ENCODE measurements around the gene IL4I1.
A peak's percentile ranks its signal among the peaks of the same experiment; 100 is the strongest.

The IL4I1 gene

DNA sequence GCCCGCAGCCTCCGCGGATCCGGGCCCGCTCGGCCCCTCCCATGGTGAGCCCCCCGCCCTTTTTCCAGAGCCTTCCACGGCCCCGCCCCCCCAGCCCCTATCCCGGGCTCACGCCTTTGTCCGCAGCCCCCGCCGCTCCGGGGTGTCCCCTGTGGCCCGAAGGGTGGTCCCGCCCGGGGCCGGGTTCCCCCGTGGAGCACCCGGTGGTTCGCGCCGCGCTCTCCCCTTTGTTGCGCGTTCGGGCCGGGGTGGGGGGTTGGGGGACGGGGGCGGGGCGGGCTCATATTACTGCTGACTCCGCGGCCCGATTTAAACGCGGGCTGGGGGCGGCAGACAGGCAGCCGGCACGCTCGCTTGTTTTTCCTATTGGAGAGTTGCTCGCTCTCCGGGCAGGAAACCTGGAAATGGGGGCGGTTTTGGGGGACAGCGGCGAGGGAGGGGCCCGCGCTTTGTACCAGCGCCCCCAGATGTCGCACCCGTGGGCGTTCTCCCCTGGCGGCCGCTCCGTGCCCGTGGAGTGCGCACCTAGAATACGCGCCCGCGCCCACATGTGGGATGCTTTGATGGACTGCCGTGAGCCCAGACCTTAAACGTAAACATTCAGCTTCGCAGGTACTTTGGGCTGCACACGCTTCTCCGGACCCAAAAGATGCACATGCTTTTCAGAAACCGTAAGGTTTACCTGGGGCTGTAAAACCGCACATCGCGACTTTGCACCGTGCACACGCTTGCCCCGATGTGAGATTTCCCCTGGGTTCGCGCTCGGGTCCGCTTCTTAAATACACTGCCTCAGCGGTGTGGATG is 45.0 kb downstream of the IL4I1 start:
- peak; percentile 68 for DNase-seq (ENCODE audit: low spot score)

- peak; percentile 98 for DNase-seq (ENCODE audit: low spot score)
These were observed 46.0 kb downstream of the IL4I1 start, which contains the start of gene PTOV1 for GRCh38 chr19:49850487-49851342. Gene PTOV1 (plus strand): TSS chr19:49851159.

DNA sequence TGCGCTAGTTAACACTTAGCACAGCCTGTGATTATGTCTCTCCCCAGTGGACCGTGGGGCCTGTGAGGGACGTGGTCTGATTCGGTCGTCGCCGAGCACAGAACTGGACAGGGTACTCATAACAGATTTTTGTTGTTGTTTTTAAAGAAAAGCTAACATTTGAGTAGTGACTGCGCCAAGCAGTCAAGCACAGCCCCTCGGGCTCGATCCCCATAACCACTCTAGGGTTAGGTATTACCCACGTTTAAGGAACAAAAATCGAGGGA is 46.5 kb downstream of the IL4I1 start:
- DNase-seq (ENCODE audit: low spot score), result no peak

DNA sequence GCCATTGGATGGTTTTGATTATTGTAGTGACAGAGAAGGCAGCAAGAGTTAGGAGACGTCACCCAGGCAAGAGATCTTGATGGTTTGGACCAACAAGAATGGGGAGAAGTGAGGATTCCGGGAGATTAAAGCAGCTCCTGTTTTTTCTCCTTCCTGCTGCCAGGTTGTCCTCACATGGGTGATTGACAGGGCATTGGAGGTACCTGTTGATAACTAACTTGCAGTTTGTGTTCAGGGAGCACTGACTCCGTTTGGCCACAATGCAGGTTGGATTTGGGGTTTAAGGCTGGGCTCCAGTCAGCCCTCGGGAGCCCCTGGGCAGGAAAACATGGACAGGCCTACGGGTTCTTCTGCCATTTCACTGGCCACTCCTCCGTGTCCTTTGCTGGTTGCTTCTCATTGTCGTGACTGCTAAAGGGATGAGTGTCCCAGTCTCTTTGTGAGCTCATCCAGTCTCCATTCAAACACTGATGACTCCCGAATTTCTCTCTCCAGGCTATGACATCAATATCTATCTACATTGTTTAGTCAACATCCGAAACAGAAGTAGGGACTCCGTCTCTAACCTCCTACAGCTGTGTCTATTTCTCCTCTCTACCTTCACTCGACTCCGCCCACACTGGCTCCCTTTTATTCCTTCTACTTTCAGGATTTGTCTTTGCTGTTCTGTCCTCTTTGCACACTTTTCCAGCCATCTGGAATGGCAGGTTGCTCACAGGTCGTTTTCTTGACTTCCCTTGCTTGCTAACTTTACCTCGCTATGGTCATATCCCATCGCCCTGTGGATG is 47.1 kb downstream of the IL4I1 start:
- no peak for DNase-seq (ENCODE audit: low spot score)

DNA sequence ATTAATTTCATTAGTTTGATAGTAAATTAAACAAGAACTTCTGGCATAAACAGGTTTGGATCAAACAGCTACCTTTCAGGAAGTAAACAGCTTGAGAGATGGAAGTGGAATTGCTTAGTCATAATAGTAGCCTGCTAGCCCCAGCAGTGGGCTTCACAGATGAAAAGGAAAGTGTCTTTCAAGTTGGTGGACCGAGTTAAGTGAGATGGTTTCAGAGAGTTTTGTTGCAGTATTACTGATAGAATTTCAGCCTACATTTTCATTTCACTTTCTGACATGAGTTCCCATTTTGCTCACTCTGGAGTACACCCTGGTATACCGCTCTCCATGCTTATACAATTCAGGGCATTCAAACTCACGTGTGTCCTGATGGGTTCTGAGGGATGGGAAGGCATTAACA is 47.7 kb downstream of the IL4I1 start:
- no peak for DNase-seq (ENCODE audit: low spot score)

DNA sequence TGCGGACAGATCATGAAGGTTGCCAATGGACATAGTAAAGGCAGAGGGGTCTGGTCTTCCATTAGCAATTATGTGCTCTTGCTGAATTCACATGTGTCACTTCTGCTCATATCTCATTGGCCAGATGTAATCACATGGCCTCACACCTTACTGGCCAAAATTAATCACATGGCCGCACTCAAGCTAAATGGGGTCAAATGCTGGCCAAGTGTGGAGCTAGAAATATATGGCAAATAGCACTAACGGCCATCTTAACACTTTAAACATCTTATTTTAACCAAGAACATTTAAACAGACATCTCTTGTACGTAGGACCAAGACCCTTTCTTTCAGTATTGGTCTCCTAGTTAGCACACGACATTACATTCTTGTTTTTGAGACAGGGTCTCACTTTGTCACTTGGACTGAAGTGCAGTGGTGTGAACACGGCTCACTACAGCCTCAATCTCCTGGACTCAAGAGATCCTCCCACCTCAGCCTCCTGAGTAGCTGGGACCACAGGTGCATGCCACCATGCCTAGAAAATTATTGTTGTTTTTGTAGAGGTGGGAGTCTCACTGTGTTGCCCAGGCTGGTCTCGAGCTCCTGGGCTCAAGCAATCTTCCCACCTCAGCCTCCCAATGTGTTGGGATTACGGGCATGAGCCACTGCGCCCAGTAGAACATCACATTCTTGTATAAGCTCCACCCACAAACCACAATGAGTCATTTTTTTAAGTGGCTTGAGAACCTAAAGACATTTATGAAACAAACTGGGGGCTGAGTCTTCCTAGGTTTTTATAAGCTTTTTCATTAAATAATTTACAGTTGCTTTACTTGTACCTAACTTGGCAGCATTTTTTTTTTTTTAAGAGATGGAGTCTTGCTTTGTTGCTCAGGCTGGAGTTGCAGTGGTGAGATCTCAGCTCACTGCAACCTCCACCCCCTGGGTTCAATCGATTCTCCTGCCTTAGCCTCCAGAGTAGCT is 48.7 kb downstream of the IL4I1 start:
- no peak for DNase-seq (ENCODE audit: low spot score)

DNA sequence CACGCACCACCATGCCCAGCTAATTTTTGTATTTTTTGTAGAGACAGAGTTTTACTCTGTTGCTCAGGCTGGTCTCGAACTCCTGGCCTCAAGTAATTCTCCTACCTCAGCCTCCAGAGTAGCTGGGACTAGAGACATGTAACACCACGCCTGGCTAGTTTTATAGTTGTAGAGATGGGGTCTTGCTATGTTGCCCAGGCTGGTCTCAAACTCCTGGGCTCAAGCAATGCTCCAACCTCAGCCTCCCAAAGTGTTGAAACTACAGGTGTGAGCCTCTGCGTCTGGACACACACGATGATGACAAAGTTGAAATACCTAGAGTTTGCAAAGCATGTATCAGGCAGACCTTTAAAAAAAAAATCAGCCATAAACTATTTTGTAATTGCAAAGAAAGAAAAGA is 50.3 kb downstream of the IL4I1 start:
- no peak for DNase-seq (ENCODE audit: low spot score)

DNA sequence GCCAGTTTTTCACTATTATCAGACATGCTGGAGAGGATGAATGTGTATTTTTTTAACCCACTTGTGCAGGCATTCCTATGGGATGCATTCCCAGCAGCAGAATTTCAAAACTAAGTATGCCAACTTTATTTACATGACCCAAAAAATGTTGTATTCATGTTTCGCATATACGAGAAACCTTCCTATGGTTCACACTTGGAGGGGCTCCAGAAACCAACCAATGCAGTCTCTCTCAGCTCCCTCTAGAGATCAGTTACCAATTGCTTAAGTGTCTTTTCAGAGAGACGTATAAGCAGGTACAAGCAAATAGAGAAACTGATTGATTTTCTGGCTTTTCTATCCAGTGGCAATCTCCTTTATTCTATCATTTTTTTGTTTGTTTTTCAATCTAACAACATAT is 51.3 kb downstream of the IL4I1 start:
- DNase-seq (ENCODE audit: low spot score), result no peak

DNA sequence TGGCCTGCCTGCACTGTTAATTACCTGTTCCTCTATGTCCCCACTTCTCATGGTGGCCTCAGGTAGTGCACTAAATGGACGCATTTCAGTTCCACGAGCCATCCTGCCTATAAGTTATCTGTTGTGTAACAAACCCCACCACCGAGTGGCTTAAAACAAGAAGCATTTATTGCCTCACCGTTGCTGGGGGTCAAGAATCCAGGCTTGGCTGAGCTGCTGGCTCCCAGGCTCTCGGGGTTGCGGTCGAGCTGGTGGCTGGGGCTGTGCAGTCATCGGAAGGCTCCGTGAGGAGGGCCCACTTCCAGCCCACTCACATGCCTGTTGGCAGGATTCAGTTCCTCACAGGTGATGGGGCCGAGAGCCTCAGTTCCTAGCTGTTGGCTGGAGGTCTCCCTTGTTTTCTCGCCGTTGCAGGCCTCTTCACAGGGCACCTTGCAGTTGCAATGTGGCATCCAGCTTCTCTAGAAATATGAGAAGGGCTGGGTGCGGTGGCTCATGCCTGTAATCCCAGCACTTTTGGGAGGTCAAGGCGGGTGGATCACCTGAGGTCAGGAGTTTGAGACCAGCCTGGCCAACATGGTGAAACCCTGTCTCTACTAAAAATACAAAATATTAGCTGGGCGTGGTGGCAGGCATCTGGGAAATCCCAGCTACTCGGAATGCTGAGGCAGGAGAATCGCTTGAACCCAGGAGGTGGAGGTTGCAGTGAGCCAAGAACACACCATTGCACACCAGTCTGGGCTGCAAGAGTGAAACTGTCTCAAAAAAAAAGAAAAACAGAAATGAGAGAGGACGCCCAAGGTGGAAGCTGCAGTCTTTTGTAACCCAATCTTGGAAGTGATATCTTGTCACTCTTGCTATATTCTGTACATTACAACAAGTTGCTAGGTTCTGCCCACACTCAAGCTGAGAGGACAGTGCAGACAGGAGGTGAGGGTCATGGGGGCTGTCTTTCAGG is 52.3 kb downstream of the IL4I1 start:
- no peak for DNase-seq (ENCODE audit: low spot score)

DNA sequence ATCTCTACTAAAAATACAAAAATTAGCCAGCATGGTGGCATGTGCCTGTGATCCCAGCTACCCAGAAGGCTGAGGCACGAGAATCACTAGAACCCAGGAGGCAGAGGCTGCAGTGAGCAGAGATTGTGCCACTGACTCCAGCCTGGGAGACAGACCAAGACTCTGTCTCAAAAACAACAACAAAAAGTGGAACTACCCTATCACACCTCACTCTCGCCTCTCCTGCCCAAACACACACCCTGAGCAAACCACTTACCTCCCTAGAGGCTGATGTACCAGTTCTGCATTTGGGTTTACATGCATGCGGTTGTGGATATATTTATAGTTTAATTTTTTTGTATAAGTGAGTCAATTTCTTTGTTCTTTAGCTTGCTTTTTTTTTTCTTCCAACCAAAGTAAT is 53.4 kb downstream of the IL4I1 start:
- DNase-seq (ENCODE audit: low spot score), result no peak

DNA sequence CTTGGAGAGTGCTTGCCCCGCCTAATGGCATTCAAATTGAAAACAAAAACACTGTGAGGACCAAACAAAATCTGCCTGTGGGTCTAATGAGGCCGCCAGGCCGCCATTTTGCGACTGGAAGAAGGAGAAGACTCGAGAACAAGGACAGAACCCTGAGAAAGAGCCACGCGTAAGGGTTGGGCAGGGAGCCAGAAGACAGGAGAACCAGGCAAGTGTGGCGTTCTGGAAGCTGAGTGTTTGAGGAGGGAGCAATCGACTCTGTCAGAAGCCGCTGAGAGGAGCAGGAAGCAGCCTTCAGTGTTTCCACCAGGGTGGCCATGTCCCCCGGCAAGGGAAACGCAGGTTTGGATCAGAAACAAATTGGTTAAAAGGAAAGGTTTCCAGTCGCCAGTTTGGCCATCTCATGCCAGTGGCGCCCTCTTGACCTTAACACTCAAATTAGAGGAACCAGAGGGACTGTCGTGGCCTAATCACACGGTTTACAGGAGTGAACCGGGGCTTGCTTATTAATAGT is 55.9 kb downstream of the IL4I1 start:
- no peak for DNase-seq (ENCODE audit: low spot score)

DNA sequence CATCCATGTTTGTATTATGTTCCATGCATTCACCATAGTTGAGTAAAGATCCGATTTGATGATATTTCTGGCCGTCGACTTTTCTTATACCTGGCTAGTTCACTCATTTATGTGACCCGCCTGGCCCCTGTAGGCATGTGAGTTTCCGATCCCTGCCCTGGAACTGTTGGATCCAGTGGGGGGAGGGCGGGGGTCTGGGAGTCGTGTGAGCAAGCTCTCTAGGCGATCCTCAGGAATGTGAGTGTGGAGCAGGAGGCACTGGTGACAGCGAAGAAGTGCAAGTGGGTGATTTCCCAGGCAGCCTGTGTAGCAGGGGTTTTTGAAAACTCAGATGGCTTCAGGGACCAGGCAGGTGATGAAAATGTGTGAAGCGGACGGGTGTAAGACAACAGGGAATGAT is 56.4 kb downstream of the IL4I1 start:
- no peak for DNase-seq (ENCODE audit: low spot score)

GRCh38 chr19:49839713-49840112 is 57.0 kb downstream of the IL4I1 start:
- DNase-seq (ENCODE audit: low spot score), result no peak

Data from HuH-7.5 (cell line).